D721Med (cell line): ENCODE measurements around the gene TCIRG1.

Source experiments
- DNase-seq: peaks from one replicate; pipeline ENCODE4 v3.0.0; 2011; ENCODE audit warnings: low spot score; ENCODE audit not compliant: insufficient read length
- FAIRE-seq: peaks from 2 replicates; lab custom pipeline; 2011; peaks lifted over from hg19 to GRCh38; lab: Jason Lieb, UNC
- TF ChIP-seq, protein P1 (sequence below): IDR thresholded peaks from 2 replicates; pipeline ENCODE4 v1.5.1; 2012; ENCODE audit warnings: mild to moderate bottlenecking, control low read depth; ENCODE audit not compliant: insufficient read depth; ENCODE audit errors: missing control alignments

TCIRG1 gene

GRCh38 chr11:68036141-68036716 is 2.6 kb upstream of the TCIRG1 start:
- DNase-seq (no peak), FAIRE-seq (no peak)
- TF ChIP-seq, protein P1, sequence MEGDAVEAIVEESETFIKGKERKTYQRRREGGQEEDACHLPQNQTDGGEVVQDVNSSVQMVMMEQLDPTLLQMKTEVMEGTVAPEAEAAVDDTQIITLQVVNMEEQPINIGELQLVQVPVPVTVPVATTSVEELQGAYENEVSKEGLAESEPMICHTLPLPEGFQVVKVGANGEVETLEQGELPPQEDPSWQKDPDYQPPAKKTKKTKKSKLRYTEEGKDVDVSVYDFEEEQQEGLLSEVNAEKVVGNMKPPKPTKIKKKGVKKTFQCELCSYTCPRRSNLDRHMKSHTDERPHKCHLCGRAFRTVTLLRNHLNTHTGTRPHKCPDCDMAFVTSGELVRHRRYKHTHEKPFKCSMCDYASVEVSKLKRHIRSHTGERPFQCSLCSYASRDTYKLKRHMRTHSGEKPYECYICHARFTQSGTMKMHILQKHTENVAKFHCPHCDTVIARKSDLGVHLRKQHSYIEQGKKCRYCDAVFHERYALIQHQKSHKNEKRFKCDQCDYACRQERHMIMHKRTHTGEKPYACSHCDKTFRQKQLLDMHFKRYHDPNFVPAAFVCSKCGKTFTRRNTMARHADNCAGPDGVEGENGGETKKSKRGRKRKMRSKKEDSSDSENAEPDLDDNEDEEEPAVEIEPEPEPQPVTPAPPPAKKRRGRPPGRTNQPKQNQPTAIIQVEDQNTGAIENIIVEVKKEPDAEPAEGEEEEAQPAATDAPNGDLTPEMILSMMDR: no peak

DNA sequence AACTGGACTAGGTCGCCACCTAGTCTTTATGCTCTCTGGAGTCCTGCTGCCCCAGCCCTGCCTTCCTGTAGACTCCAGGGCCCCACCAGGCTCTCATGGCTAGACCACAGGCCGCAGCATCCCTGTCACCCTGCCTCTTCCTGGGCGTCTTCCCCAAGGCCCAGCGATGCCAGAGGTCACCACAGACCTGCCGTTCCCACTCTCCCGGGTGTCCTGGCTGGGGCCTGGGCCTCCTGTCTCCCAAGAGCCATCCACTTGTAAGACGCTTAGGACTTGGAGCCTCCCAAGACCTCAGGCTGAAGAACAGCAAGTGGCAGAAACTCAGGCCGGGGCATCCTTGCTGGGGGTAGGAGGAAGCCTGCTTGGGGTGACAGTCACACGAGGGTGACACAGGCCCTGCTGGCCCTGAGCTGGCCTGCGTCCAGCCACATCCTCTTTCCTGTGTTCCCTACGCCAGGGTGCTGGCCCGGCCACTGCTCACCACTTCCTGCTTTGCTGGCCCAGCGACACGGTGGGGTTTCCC is 2.0 kb upstream of the TCIRG1 start:
- TF ChIP-seq, protein P1: no peak
- DNase-seq: no peak
- FAIRE-seq: no peak

DNA sequence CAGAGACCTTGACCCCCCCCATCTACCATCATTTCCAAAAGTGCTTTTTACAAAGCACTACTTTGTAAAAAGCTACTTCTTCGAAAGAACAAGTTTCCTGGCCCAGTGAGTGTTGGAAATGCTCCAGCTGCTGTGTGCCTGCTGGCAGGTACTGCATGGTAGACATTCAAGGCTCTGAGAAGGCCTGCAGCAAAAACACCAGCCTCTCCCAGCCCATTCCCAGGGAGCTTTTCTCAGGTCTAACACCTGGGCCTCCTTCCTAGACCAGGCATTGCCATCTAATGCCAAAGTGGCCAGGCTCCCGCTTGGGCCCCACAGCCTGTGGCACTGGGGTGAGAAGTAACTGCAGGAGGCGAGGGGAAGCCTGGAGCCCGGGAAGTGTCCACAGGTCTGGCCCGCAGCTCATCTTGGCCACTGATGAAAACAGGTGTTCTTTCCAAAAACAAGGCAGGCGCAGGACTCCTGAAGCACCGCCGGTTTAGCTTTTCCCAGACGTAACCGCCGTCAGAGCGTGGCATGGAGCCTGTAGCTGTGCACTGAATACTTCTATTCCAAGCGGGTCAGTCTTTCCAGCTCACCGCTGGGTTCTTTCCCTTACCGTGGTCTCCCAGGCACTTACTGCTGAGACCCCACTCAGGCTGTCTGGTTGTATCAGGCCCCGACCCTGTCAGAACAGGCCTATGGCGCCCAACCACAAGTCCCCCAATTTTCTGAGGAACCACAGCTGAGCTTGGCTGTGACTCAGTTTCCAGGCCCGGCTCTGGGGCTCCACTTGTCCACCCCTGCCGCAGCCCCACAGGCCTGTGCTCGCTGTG is 1.2 kb upstream of the TCIRG1 start:
- FAIRE-seq: no peak
- DNase-seq: no peak
- TF ChIP-seq, protein P1: no peak

- DNase-seq (no peak), FAIRE-seq (no peak)
- TF ChIP-seq, protein P1: no peak
Observed at GRCh38 chr11:68038226-68038717, 553 bp upstream of the TCIRG1 start.

DNA sequence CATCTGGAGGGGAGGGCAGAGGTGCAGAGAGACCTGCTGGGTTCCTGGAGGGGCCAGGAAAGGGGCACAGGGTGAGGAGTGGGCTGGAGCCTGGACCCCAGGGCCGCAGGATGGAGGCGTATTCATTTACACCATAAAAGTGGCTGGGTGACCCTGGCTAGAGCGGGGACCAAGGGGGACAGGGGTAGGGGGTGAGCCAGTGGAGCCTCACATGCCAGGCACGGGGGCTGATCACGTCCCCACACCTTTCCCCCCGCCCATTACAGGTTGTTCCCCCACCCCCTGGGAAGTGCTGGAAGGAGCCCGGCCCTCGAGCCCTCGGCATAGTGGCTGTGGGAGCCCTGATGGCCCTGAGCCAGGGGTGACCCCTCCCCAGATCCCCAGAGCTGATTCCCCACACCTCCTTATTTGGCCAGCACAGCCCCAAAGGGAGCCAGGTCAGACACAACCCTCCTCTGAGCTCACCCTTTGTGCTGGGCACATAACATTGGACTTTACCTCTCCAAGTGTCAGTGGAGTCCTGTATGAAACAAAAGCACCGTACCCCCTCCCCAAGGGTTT is 781 bp downstream of the TCIRG1 start:
- FAIRE-seq: no peak
- TF ChIP-seq, protein P1: no peak
- DNase-seq: no peak

GRCh38 chr11:68040101-68040956 is 1.5 kb downstream of the TCIRG1 start:
- FAIRE-seq: no peak

More at GRCh38 chr11:68040101-68040956, 1.5 kb downstream of the TCIRG1 start:
- DNase-seq: no peak
- TF ChIP-seq, protein P1: no peak
